ENCODE data around the gene RFNG.

The RFNG gene

DNA sequence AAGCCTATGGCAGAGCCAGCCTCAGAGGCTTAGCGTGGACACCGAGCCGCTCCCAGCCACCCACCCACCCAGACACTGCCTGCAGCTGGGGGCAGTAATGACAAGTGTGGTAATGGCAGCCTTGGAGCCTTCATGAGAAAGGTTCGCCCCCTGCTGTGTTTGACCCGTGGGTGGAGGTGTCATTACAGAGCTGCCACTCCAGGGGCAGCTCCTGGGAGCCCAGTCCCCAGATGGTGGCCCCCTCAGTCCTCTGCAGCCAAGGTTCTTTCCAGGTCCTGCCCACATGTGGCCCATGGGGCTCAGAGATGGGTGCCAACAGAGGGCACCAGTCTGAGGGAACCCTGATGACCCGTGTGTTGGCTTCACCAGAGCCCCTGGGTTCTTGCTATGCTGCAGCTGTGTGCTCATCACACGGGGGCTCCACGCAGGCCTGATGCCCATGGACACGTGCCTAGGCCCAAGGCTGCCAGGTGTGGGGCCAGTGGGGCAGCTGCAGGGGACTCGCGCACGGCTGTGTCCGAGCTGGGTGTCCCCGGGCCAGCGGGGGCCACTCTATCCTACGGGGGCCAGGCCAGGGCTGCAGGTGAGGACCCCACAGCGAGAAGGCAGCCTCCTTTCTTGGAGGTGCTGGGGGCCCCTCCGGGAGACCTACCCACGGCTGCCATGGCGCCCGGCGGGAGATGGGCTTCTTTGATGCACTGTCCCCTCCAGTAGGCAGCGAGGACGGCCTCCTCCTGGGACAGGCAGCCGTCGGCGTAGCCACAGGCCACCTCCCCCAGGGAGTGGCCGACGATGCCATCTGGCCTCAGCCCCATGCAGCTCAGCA, 38.3 kb upstream of the RFNG start:
- no peak for DNase-seq

DNA sequence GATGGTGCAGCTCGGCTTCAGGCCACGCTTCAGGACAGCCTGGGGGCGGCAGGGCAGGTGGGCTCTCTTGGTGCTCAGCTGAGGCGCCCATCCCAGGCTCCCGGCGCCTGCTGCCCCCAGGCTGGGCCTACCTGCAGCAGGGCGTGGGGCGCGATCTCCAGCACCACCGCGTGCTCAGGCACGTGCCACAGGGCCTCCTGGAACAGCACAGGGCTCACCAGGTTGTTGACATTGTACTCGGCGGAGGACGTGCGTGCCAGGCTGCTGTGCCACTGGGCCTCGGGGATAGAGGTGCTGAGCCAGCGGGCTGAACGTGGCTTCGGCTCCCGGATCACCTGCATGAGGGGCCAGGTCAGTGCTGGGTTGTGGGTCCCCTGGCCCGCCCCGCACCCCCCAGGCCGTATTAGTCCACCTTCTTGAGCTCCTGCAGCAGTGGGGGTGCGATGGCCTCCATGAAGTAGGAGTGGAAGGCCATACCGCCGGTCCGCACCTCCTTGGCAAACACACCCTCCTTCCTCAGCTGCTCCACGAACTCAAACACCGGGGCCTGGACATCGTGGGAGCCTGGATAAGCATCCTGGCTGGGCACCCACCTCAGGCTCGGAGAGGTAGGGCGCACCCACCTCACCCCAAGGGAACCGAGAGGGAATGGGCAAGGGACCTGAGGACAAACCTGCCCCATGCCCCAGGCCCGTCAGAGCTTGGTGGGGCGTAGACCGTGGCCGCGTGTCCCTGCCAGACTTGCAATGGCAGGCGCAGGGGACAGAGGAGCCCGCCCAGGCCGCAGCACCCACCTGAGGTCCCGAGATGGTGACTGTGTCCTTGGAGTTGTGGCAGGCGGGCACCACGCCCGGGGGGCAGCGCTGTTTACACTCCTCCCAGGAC, 37.5 kb upstream of the RFNG start:
- no peak for DNase-seq

DNA sequence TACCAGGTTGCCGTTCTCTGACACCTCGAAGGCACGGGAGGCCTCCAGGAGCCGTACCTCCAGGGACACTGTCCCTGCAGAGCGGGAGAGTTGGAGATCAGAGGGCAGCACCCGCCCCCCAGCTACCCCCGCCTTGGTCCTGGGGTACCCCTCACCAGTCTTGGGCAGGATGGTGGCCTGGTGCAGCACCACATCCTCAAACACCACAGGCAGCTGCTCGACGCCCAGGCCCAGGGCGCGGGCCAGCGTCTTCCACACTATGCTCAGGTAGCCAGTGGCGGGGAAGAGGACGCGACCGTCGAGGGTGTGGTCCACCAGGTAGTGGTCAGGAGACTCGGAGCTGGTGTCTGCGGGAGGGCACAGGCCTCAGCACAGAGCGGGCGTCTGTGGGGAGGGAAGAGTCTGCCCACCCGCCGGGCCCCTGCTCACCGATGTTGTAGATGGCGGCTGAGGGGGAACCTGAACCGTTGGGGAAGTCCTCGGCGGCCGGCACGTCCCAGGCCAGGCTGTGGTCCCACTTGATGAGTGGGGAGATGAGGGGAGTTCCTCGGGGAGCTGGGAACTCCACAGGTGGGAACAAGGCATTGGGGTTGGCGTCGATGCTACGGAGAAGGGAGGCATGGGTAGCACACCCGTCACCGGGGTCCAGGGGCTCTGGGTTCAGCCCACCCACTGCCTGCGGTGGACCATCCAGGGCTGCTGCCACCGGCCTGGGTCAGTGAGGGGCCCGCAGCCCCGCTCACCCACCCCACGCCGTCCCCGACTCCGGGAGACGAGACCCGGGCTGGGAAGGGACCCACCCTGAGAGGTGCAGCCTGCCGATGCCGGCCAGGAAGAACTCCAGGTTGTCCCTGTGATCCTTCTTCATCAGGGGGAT, 36.6 kb upstream of the RFNG start:
- no peak for DNase-seq

DNA sequence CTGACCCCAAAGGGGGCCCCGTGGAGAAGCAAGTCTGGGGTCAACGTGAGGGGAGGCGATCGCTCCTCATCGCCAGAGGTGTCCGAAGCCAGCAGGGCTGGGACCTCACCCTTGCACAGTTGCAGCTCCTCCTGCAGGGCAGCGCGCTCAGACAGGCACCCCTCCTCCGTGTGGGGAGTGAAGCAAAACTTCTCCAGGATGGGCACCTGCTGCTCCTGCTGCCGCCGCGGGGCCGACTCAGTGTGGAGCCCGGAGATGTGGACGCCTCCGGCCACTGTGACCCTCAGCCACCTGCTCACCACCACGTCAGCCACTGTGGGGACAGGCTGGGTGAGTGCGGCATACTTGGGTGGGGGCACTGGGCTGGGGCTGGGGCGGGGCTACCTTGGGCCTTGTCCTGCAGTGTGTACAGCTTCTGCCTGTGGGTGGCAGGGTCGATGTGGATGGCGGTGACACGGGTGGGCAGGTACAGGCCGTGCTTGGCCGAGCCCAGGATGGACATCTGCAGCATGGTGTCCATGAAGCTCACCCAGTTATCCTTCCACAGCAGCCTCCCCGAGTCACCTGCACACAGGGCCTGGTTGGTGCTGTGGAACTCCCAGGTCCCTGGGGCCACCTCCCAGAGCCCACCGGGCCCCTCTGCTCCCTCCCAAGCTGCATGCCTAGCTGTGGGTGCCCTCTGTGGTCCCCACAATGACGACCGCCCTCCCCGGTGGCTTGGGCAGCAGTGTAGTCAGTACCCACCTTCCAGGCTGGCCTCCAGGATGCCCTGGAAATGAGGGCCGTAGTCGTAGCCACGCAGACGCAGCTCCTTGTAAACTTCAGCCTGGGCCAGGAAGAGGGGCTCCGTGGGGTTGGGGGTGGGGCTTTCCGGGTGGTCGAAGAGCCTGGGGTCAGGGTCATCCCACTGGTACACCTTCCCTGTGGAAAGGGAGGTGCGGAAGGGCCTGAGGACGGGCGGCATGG, 35.6 kb upstream of the RFNG start:
- DNase-seq = no peak

DNA sequence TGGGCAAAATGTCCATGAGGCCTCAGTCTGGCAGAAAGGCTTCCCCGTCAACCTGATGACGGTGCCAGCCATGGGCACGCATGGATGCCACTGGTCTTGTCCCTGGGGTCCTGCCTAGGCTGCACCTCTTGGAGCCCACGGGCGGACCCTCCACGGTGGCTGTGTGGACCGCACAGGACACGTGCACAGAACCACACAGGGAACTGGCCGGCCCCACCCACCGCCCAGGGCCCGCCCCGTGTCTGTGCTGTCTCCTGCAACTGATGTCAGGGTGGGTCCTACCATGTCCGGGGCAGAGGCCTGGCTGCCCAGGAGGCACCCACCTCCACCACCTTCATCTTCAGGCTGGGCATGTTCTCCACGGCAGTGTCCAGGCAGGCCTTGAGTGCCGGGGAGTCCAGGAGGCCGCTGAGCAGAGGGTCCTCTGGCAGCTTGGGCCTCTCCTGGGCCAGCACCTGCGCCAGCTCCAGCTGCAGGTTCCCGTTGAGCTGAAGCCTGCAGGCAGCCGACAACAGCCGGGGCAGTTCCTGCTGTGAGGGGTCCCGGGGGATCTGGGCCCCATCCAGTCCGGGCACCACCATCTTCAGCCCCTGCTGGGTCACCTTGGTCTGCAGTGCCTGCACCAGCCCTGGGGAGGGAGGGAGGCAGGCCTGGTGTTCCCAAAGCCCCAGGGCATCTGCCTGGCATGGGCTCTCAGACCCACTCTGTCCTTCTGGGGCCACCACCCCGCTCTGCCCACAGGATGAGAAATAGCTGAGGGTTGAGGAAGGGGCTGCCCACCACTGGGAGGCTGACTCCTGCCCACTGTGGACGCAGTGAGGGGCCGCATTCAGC, 34.5 kb upstream of the RFNG start:
- no peak for DNase-seq

DNA sequence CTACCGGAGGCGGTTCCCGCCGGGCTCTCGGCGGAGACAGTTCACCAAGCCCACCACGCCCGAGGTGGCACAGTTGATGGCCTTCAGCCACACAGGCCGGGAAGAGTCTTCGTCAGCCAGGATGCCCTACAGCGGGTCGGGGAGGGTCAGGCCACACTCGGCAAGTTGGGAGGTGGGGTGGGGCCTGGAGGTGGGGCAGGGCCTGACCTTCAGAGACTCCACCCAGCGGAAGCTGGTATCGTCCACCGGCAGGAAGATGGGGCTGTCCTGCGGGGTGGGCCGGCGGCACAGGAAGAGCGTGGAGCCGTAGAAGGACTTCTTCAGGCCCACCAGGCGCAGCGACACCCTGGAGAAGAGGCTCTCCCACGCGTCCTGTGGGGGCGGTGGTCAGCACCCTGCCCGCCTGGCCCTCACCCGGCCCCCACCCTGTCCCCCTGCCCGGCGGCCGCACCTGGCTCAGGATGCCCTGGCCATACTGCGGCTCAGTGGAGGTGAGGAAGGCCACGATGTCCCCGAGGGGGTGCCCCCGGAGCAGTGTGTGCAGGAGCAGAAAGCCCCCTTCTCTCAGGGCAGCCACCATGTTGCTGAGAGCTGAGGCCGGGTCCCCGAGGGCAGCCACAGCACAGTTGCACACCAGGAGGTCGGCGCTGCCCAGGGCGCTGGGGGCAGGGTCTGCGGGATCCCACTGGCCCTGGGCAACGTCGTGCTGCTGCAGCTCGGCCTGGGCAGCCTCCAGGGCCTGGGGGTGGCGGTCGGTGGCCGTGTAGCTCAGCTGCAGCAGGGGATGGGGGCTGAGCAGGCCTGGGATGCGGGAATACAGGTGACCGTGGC, 33.6 kb upstream of the RFNG start:
- no peak for DNase-seq

DNA sequence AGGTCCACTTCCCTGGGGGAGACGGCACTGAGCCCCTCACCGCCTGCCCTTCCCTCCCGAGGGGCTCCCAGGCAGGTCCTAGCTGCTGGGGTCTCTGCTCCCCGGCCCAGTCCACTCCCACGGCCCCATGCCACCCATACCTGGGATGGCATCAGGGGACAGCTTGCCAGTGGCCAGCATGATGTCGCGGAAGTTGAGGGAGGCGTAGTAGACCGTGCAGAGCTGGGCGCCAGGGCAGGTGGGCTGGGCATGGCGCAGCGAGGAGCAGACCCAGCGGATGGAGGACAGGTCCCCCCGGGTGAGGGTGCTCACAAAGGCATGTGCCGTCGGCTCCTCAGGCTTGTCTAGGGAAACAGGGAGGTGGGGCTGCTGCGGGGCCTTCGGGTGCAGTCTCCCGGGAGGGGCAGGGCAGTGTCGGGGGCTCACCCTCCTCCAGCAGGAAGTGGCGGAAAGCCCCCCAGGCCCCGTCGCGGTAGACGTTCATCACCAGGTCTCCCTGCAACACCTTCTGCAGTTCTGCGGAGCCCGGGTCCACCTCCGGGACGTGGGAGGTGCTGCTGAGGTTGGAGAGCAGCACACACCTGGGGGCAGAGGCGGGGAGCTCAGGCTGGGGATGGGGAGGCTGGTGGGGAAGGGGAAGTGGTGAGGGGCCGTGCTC, 32.9 kb upstream of the RFNG start:
- DNase-seq = no peak

DNA sequence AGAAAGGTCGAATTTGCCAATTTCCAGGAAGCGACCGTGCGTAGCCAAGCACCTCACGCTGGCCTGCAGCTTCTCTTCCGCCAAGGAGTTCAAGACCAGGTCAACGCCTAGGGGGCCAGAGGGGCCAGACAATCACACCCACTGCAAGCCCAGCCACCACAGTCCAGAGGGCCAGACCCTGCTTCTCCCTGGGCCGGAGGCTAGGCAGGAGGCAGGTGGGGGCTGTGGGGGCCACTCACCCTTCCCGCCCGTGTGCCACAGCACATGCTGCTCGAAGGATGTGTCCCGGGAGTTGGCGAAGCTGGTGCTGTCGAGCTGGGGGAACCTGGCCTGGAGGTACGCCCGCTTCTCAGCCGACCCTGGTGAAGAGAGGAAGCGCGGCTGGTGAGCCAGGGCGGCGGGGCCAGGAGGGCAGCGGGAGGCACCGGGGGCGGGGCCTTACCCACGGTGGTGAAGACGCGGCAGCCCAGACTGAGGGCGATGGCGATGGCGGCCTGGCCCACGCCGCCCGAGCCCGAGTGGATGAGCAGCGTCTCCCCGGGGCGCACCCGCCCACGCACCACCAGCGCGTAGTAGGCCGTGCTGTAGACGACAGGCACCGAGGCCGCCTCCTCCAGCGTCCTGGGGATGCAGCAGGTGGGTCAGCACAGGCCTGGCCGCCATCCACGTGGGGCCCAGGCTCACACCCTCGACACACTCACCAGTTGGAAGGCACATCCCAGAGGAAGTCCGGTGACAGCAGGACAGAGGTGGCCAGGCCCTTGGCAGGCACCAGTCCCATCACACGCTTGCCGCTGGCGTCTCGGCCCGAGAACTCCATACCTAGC, 32.1 kb upstream of the RFNG start:
- DNase-seq = no peak

DNA sequence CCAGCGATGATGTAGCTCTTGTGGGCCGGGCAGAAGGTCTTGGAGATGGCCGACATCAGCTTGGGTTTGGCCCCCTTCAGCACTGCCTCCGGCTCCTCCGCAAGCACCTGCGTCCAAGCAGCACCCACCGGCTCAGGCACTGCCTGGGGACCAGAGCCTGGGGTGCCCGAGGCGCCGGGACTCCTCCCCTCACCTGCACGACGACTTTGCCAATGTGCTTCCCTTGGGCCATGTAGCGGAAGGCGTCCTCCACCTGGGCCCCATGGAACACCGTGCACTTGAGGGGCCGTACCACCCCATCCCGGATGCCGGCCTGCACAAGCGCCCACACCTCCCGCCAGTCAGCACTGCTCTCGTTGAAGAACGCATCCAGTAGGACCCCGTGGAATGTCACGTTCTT, 31.4 kb upstream of the RFNG start:
- DNase-seq = no peak

DNA sequence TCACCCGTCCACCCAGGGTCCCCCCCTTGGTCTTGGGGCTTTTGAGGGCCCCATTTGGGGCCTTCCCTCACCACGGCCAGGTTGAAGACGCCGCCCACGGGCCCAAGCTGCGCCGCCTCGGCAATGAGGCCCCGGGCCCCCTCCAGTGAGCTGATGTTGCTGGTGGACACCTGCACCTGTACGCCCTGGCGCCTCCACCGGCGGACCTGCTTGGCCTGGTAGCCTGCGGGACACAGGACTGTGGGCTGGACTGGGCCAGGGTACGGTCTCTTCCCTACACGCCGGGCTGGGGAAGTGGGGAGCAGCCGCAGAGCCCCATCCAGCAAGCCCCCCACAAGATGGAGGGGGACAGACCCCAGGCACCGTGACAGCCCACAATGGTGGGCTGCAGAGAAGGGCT, 30.8 kb upstream of the RFNG start:
- DNase-seq = no peak

DNA sequence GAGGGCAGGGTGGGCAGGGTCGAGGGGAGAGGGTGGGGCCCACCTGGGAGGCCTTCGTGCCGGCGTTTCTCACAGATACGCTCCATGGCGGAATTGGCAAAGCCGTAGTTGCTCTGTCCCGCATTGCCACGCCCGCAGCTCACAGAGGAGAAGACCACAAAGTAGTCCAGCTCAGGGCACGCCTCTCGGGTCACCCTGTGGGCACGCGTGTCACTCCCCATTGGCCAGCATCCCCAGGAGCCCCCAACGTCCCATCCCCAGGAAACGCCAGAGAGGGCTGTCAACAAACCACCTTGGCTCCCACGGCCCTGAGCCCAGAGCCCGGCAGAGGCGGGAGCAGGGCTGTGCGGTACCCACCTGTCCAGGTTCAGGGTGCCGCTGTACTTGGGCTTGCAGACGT, 30.4 kb upstream of the RFNG start:
- no peak for DNase-seq

DNA sequence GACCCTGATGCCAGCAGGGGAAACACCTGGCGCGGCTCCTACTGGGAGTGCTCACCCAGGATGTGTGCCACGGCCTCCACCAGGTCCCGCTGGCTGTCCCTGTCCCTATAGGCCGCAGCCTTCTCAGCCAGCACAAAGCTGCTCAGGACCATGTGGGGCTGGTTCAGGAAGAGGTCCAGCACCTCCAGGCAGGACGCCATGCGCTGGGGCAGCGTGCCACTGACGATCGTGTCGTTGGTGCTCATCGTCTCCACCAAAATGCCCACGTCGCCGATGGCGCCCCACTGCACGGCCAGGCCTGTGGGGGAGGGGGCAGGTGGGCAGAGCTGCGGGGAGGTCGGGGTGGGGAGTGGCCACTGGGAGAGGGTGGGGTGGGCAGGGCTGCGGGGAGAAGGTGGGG, 29.9 kb upstream of the RFNG start:
- no peak for DNase-seq

DNA sequence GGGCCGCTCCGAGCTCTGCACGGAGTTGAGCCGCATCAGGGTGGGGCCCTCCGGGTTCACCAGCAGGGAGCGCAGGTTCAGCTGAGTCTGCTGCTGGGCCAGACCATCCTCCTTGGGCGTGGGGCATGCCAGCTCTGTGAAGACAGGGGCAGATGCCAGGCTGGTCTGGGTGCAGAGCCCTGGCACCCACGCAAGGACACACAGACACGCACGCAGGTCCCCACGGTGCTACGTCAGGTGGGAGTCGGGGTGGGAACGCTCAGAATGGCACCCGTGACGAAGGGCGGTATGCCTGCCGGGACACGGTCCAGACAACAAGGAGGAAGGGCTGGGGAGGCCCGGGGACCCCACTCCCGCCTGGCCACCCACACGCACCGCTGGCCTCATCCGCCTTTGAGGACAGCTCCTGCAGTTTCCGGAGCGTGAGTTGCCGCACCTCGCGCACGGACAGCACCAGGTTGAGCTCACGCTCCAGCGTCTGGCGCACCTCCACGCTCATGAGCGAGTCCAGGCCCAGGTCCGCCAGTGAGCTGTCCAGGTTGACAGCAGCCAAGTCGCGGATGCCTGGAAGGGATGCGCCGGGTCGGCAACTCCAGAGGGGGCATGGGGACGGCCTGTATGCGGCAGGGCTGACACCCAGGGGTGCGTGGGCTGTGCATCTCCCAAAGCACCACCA, 29.3 kb upstream of the RFNG start:
- no peak for DNase-seq

DNA sequence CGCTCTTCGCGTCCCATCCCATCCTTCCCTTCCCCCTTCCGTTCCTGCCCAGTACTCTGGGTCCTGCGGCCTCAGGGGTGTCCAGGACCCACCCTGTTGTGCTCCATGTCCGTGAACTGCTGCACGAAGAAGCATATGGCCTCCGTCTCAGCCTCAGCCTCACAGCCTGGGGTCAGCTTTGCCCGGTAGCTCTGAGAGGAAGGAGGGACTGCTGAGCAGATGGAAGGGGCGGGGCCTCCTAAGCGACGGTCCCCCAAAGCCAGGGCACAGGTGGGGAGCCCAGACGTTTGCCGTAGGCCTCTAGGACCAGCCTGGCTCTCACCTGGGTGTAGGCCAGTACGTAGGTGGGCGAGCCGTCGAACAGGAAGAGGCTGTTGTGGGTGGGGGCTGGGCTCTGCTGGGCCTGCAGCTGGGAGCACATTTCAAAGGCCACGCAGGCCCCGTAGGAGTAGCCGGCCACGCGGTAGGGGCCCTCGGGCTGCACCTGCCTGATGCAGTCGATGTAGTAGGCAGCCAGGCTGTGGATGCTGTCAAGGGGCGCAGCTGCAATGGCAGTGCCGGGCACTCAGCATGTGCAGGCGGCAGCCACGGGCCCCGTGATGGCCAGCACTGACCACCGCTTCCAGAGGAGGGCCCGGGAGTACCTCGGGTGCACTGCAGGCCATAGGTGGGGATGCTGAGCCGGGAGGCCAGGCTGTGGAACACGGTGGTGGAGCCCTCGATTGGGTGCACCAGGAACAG, 28.6 kb upstream of the RFNG start:
- DNase-seq = no peak

DNA sequence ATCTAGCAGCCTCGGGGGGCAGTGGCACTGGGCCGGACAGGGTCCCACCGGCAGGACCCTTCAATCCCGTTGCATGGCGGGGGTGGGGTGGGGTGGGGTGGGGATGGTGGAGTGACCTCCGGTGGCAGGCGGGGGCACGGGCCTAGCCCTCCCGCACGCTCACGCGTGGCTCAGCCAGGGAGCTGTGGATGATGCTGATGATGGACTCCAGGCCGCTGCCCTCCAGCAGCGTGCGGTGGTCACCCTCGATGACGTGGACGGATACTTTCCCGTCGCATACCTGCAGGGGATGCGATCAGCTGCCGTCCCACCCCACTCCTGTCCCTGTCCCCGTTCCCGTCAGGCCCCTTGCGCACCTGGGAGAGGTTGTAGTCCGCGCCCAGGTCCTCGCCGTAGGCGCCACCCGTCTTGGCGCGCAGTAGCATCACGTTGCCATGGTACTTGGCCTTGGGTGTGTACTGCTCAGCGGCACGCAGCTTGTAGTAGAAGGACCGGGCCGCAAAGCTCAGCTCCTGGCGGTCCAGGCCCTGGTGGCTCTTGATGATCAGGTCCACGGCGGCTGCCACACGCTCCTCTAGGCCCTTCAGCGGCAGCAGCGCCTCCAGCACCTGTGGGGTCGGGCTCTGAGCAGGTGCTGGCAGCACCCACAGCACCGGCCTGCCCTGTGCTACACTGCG, 27.5 kb upstream of the RFNG start:
- no peak for DNase-seq

DNA sequence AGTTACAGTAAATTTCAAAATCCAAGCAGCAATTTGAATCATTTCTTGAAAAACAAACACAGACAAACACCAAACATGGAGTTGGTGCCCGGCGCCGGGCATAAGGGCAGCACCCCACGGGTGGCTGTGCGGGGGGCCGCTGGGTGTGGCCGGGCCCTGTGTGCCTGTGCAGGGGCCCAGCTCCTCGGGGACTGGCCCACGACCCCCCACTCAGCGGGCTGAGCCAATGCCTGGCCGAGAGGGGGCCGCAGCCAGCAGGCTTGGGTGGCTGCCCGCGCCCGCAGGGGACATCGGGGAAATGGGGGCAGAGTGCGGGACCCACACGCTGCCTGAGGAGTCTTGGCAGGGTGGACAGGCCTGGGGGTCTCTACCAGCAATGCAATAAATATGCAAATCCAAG, 26.8 kb upstream of the RFNG start:
- no peak for DNase-seq
